ENCODE measurements around the gene CMTR1. TPM values are rescaled to one million over a fixed set of nuclear protein-coding genes. Genes with fewer than 3 reads are reported as not detected.

CMTR1 gene
- total RNA-seq, 5 donors from 2014 or later (not counting 1 experiment from before 2014, with no cell fraction given) = 62.5 to 82.7 (median 75.2) TPM

DNA sequence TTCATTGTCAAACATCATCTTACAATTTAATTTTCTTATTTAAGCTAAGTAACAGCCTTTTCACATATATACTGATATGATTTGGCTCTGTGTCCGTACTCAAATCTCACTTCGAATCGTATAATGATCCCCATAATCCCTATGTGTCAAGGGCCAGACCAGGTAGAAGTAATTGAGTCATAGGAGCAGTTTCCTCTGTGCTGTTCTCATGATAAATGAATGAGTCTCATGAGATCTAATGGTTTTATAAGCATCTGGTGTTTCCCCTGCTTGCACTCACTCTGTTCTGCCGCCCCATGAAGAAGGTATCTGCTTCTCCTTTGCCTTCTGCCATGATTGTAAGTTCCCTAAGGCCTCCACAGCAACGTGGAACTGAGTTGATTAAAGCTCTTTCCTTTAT is 25.1 kb upstream of the CMTR1 start:
- H3K27ac Mint-ChIP-seq = no peak overlapping the region
- DNase-seq (no peak), ATAC-seq (replicated peaks in 1 of 4) (no peak)
- 80% methylated on average over 1 of the region's 5 CpGs for WGBS (ENCODE audit: insufficient coverage)
- ChIA-PET POLR2A (no interaction called here), CTCF (no interaction called here)
- H3K27me3 ChIP-seq (replicated peaks in 1 of 2; ENCODE audit: control insufficient read depth in 2 of 2, extremely low read depth in 1 of 2, insufficient read depth in 2 of 2, low read length in 1 of 2) = peaks cover 0 to 2% of the 10 kb centered on the region in 2 experiments
- no peak overlapping the region for H3K4me3 ChIP-seq (ENCODE audit: control insufficient read depth in 1 of 2, extremely low read depth in 1 of 2, low read length in 1 of 2)
- H3K4me1 ChIP-seq (ENCODE audit: control insufficient read depth in 1 of 2, extremely low read depth in 1 of 2, insufficient read depth in 2 of 2, low read length in 2 of 2) = no peaks in the 10 kb centered on the region
- H3K27ac ChIP-seq (ENCODE audit: low read length) = no peak overlapping the region
- H3K27me3 Mint-ChIP-seq = no peaks in the 10 kb centered on the region
- H3K36me3 ChIP-seq (ENCODE audit: control insufficient read depth in 2 of 2, extremely low read depth in 1 of 2, insufficient read depth in 1 of 2, low read length in 1 of 2) = no peaks in the 10 kb centered on the region
- H3K4me3 Mint-ChIP-seq = no peak overlapping the region
- H3K36me3 Mint-ChIP-seq = no peaks in the 10 kb centered on the region
- H3K9me3 Mint-ChIP-seq = no peaks in the 10 kb centered on the region
- H3K4me1 Mint-ChIP-seq = no peaks in the 10 kb centered on the region
- no peaks in the 10 kb centered on the region for H3K9me3 ChIP-seq

GRCh38 chr6:37409501-37409900 is 23.5 kb upstream of the CMTR1 start:
- Histone ChIP-seq H3K9me3 (no peaks in the 10 kb centered on the region), H3K4me3 (ENCODE audit: control insufficient read depth in 1 of 2, extremely low read depth in 1 of 2, low read length in 1 of 2) (no peak overlapping the region), H3K36me3 (ENCODE audit: control insufficient read depth in 2 of 2, extremely low read depth in 1 of 2, insufficient read depth in 1 of 2, low read length in 1 of 2) (no peaks in the 10 kb centered on the region), H3K27ac (ENCODE audit: low read length) (no peak overlapping the region), H3K27me3 (replicated peaks in 1 of 2; ENCODE audit: control insufficient read depth in 2 of 2, extremely low read depth in 1 of 2, insufficient read depth in 2 of 2, low read length in 1 of 2) (peaks cover 0 to 1% of the 10 kb centered on the region in 2 experiments), H3K4me1 (ENCODE audit: control insufficient read depth in 1 of 2, extremely low read depth in 1 of 2, insufficient read depth in 2 of 2, low read length in 2 of 2) (no peaks in the 10 kb centered on the region)
- Mint-ChIP-seq H3K4me1 (no peaks in the 10 kb centered on the region), H3K4me3 (no peak overlapping the region), H3K9me3 (no peaks in the 10 kb centered on the region), H3K36me3 (no peaks in the 10 kb centered on the region), H3K27me3 (no peaks in the 10 kb centered on the region), H3K27ac (no peak overlapping the region)
- DNase-seq (no peak), ATAC-seq (replicated peaks in 1 of 4) (no peak)
- POLR2A ChIA-PET = no interaction called here
- CTCF ChIA-PET = interaction anchor here in 1 of 2 donors (0.7 kb wide), 1 partner anchor 297 kb away, joined by 6 read pairs; no protein-coding TSS in a partner anchor
- no CpG with 5 or more reads among the region's 1 CpG for WGBS (ENCODE audit: insufficient coverage)

GRCh38 chr6:37417393-37417792 is 15.6 kb upstream of the CMTR1 start:
- no peak for ATAC-seq (replicated peaks in 1 of 4)
- Histone ChIP-seq H3K27ac (ENCODE audit: low read length) (no peak overlapping the region), H3K27me3 (replicated peaks in 1 of 2; ENCODE audit: control insufficient read depth in 2 of 2, extremely low read depth in 1 of 2, insufficient read depth in 2 of 2, low read length in 1 of 2) (no peaks in the 10 kb centered on the region), H3K9me3 (no peaks in the 10 kb centered on the region), H3K36me3 (ENCODE audit: control insufficient read depth in 2 of 2, extremely low read depth in 1 of 2, insufficient read depth in 1 of 2, low read length in 1 of 2) (no peaks in the 10 kb centered on the region), H3K4me3 (ENCODE audit: control insufficient read depth in 1 of 2, extremely low read depth in 1 of 2, low read length in 1 of 2) (no peak overlapping the region), H3K4me1 (ENCODE audit: control insufficient read depth in 1 of 2, extremely low read depth in 1 of 2, insufficient read depth in 2 of 2, low read length in 2 of 2) (no peaks in the 10 kb centered on the region)
- H3K9me3 Mint-ChIP-seq = no peaks in the 10 kb centered on the region
- DNase-seq = no peak
- no peak overlapping the region for H3K27ac Mint-ChIP-seq
- POLR2A ChIA-PET = interaction anchor here in 1 of 2 donors (0.6 kb wide), 1 partner anchor 63 kb away, joined by 8 read pairs; no protein-coding TSS in a partner anchor
- CTCF ChIA-PET = no interaction called here
- no peaks in the 10 kb centered on the region for H3K36me3 Mint-ChIP-seq
- peaks cover 0 to 3% of the 10 kb centered on the region in 2 donors for H3K27me3 Mint-ChIP-seq
- no CpG with 5 or more reads among the region's 2 CpGs for WGBS (ENCODE audit: insufficient coverage)
- H3K4me3 Mint-ChIP-seq = no peak overlapping the region
- no peaks in the 10 kb centered on the region for H3K4me1 Mint-ChIP-seq

GRCh38 chr6:37418722-37419121 is 14.3 kb upstream of the CMTR1 start:
- H3K27ac Mint-ChIP-seq = no peak overlapping the region
- no peak overlapping the region for H3K4me3 Mint-ChIP-seq
- DNase-seq (no peak), ATAC-seq (replicated peaks in 1 of 4) (no peak)
- WGBS (ENCODE audit: insufficient coverage) = 42% methylated on average over 2 of the region's 5 CpGs
- H3K27me3 ChIP-seq (replicated peaks in 1 of 2; ENCODE audit: control insufficient read depth in 2 of 2, extremely low read depth in 1 of 2, insufficient read depth in 2 of 2, low read length in 1 of 2) = no peaks in the 10 kb centered on the region
- ChIA-PET POLR2A (interaction anchor here in 1 of 2 donors (0.5 kb wide), 1 partner anchor 986 kb away, joined by 3 read pairs; no protein-coding TSS in a partner anchor), CTCF (interaction anchor here in 1 of 2 donors (0.7 kb wide), 1 partner anchor 23 kb away, joined by 8 read pairs; no protein-coding TSS in a partner anchor)
- H3K36me3 ChIP-seq (ENCODE audit: control insufficient read depth in 2 of 2, extremely low read depth in 1 of 2, insufficient read depth in 1 of 2, low read length in 1 of 2) = no peaks in the 10 kb centered on the region
- H3K27me3 Mint-ChIP-seq = peaks cover 0 to 3% of the 10 kb centered on the region in 2 donors
- H3K36me3 Mint-ChIP-seq = no peaks in the 10 kb centered on the region
- H3K4me3 ChIP-seq (ENCODE audit: control insufficient read depth in 1 of 2, extremely low read depth in 1 of 2, low read length in 1 of 2) = no peak overlapping the region
- H3K27ac ChIP-seq (ENCODE audit: low read length) = no peak overlapping the region
- no peaks in the 10 kb centered on the region for H3K9me3 Mint-ChIP-seq
- H3K9me3 ChIP-seq = no peaks in the 10 kb centered on the region
- H3K4me1 Mint-ChIP-seq = no peaks in the 10 kb centered on the region
- no peaks in the 10 kb centered on the region for H3K4me1 ChIP-seq (ENCODE audit: control insufficient read depth in 1 of 2, extremely low read depth in 1 of 2, insufficient read depth in 2 of 2, low read length in 2 of 2)

DNA sequence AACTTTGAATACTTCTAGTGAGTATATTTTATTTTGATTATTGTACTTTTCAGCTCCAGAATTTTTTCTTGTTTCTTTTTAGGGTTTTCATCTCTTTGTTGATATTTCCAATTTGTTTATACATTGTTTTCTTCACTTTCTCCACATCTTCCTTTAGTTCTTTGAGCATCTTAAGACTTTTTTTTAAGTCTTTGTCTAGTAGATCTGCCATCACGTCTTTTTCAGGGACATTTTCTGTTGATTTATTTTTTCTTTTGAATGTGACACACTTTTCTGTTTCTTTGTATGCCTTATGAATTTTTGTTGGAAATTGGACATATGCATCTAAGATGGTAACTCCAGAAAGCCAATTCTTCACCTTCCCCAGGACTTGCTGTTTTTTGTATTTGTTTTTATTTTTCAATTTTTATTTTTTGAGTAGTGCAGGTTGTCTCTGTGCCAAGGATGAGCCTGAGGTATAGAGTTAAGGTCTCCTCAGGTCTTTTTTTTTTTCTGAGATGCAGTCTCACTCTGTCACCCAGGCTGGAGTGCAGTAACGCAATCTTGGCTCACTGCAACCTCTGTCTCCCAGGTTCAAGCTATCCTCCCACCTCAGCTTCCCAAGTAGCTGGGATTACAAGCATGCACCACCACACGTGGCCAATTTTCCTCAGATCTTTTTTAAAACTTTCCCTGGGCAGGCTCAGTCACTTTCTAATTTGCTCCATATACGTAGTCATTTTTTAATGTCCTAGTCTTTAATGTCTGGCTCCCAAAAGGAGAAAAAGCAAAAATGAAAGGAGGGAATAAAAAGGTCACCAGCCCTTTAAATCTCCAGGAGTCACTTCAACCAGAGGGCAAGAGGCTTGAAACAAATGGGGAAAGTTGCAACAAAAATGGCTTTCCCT is 6.7 kb upstream of the CMTR1 start:
- no peaks in the 10 kb centered on the region for H3K27me3 ChIP-seq (replicated peaks in 1 of 2; ENCODE audit: control insufficient read depth in 2 of 2, extremely low read depth in 1 of 2, insufficient read depth in 2 of 2, low read length in 1 of 2)
- H3K36me3 ChIP-seq (ENCODE audit: control insufficient read depth in 2 of 2, extremely low read depth in 1 of 2, insufficient read depth in 1 of 2, low read length in 1 of 2) = no peaks in the 10 kb centered on the region
- no peak overlapping the region for H3K4me3 ChIP-seq (ENCODE audit: control insufficient read depth in 1 of 2, extremely low read depth in 1 of 2, low read length in 1 of 2)
- H3K4me1 ChIP-seq (ENCODE audit: control insufficient read depth in 1 of 2, extremely low read depth in 1 of 2, insufficient read depth in 2 of 2, low read length in 2 of 2) = no peaks in the 10 kb centered on the region
- no peaks in the 10 kb centered on the region for H3K36me3 Mint-ChIP-seq
- 96% methylated on average over 2 of the region's 4 CpGs for WGBS (ENCODE audit: insufficient coverage)
- H3K27ac ChIP-seq (ENCODE audit: low read length) = no peak overlapping the region
- H3K27ac Mint-ChIP-seq = no peak overlapping the region
- no peak overlapping the region for H3K4me3 Mint-ChIP-seq
- peaks cover 0 to 4% (median 0%) of the 10 kb centered on the region in 3 donors for H3K9me3 Mint-ChIP-seq
- H3K4me1 Mint-ChIP-seq = no peaks in the 10 kb centered on the region
- no peaks in the 10 kb centered on the region for H3K9me3 ChIP-seq
- ChIA-PET CTCF (interaction anchor here in 1 of 2 donors (0.8 kb wide), 1 partner anchor 11 kb away, joined by 3 read pairs; no protein-coding TSS in a partner anchor), POLR2A (interaction anchor here in 1 of 2 donors (0.6 kb wide), 1 partner anchor 749 kb away, joined by 4 read pairs; no protein-coding TSS in a partner anchor)
- DNase-seq (no peak), ATAC-seq (replicated peaks in 1 of 4) (no peak)
- H3K27me3 Mint-ChIP-seq = peaks cover 11 to 16% of the 10 kb centered on the region in 2 donors

DNA sequence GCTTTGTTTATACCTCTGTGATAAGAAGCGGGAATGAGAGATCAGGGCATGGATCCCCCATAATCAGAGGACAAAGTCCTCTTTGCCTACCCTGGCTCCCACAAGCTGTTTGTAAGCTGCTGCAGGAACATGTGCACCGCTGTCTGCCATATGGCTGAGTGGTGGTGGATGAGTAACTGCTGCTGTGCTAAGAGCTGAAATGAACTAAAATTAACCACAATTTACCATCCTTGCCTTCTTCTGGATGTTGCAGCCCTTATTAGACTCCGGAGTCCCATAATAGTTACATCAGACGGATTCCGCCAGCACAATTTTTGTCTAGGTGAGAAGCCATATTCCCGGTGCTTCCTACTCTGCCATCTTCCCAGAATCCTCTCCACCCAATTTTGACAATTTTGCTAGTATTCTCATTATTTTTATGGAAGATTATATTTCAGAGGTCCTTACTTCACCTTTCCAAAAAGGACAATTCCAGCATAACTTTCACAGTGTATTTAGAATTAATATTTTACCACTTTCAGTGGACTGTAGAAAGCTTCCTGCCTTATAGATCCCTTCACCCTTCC is 6.0 kb upstream of the CMTR1 start:
- no peaks in the 10 kb centered on the region for H3K4me1 ChIP-seq (ENCODE audit: control insufficient read depth in 1 of 2, extremely low read depth in 1 of 2, insufficient read depth in 2 of 2, low read length in 2 of 2)
- H3K27ac Mint-ChIP-seq = no peak overlapping the region
- H3K4me3 ChIP-seq (ENCODE audit: control insufficient read depth in 1 of 2, extremely low read depth in 1 of 2, low read length in 1 of 2) = no peak overlapping the region
- no peak overlapping the region for H3K4me3 Mint-ChIP-seq
- H3K4me1 Mint-ChIP-seq = peaks cover under 1 to 2% (median 1%) of the 10 kb centered on the region in 3 donors
- no peak for ATAC-seq (replicated peaks in 1 of 4)
- no peak for DNase-seq
- H3K9me3 Mint-ChIP-seq = peaks cover 0 to 4% (median 0%) of the 10 kb centered on the region in 3 donors
- peaks cover 11 to 16% of the 10 kb centered on the region in 2 donors for H3K27me3 Mint-ChIP-seq
- H3K9me3 ChIP-seq = no peaks in the 10 kb centered on the region
- no peaks in the 10 kb centered on the region for H3K36me3 ChIP-seq (ENCODE audit: control insufficient read depth in 2 of 2, extremely low read depth in 1 of 2, insufficient read depth in 1 of 2, low read length in 1 of 2)
- H3K27me3 ChIP-seq (replicated peaks in 1 of 2; ENCODE audit: control insufficient read depth in 2 of 2, extremely low read depth in 1 of 2, insufficient read depth in 2 of 2, low read length in 1 of 2) = no peaks in the 10 kb centered on the region
- POLR2A ChIA-PET = interaction anchor here in 1 of 2 donors (0.6 kb wide), 1 partner anchor 750 kb away, joined by 4 read pairs; no protein-coding TSS in a partner anchor
- no peaks in the 10 kb centered on the region for H3K36me3 Mint-ChIP-seq
- 100% methylated on average over 1 of the region's 6 CpGs for WGBS (ENCODE audit: insufficient coverage)
- H3K27ac ChIP-seq (ENCODE audit: low read length) = no peak overlapping the region
- CTCF ChIA-PET = no interaction called here
